ENCODE data around the gene SLC26A6. TPM values are rescaled to one million over a fixed set of nuclear protein-coding genes. Genes with fewer than 3 reads are reported as not detected.

SLC26A6 gene

DNA sequence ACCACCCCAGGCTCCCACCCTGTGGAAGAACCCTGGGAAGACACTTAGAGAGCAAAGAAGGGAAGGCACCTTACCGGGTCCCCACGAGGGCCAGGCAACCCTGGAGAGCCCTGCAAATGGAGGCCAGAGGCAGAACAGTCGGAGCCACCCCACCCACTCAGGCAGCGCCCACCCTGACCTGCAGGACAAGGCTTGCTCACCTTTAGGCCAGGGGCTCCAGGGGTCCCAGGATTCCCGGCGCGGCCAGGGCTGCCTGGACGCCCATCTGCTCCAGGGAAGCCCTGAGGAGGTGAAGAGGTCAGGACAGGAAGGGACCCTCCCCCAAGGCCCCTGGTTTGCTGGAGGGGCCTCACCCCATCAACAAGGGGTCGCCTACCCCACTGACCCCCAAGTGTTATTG lies 50.4 kb downstream of the SLC26A6 start:
- TF ChIP-seq, protein P1, sequence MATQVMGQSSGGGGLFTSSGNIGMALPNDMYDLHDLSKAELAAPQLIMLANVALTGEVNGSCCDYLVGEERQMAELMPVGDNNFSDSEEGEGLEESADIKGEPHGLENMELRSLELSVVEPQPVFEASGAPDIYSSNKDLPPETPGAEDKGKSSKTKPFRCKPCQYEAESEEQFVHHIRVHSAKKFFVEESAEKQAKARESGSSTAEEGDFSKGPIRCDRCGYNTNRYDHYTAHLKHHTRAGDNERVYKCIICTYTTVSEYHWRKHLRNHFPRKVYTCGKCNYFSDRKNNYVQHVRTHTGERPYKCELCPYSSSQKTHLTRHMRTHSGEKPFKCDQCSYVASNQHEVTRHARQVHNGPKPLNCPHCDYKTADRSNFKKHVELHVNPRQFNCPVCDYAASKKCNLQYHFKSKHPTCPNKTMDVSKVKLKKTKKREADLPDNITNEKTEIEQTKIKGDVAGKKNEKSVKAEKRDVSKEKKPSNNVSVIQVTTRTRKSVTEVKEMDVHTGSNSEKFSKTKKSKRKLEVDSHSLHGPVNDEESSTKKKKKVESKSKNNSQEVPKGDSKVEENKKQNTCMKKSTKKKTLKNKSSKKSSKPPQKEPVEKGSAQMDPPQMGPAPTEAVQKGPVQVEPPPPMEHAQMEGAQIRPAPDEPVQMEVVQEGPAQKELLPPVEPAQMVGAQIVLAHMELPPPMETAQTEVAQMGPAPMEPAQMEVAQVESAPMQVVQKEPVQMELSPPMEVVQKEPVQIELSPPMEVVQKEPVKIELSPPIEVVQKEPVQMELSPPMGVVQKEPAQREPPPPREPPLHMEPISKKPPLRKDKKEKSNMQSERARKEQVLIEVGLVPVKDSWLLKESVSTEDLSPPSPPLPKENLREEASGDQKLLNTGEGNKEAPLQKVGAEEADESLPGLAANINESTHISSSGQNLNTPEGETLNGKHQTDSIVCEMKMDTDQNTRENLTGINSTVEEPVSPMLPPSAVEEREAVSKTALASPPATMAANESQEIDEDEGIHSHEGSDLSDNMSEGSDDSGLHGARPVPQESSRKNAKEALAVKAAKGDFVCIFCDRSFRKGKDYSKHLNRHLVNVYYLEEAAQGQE (IDR thresholded peaks at IDR 0.05; ENCODE audit: insufficient replicate concordance, low read depth): no peak
- Histone ChIP-seq H3K27me3 (ENCODE audit: insufficient read depth, poor library complexity, severe bottlenecking) (peaks cover 4% of the 10 kb centered on the region), H3K27ac (replicated peaks) (no peak overlapping the region), H3K4me3 (replicated peaks; ENCODE audit: insufficient read depth, low read length) (no peak overlapping the region)
- DNase-seq (ENCODE audit: low read depth in 1 of 2, low spot score in 1 of 2): no peak

DNA sequence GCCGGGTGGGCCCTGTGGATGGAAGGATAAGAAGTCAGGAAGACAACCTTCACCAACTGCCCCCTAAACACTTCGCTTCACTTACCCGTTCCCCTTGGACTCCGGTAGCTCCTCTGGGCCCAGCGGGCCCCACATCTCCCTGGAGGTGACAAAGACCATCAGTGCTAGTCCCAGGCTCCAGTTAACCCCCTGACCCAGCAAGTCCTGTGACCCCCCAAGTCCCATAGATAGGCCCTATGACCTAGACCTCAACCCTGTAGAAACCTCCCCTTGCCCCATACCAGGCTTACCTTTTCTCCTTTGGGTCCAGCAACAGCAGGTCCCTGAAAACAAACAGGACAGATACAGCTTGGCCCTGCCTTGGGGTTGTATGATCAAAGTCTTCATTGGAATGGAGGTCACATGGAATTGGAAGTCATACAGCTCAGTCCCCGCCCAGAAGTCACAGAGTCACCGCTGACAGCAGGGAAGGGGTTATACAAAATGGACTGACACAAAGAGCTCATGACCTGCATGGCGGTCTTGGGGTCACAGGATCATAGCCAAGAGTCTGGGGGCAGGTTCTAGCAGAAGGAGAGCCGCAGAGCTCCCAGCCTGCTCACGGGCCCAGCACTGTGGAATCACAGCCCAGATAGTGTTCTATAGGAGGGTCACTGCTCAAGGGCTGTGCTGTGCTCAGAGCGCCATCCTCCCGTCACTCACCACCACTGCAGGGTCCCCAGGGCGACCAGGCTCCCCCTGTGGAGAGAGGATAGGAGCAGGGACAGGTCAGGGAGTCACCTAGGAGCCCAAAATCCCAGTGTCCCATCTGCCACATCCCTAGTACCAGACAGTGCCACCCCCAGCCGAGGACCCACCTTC lies 53.4 kb downstream of the SLC26A6 start:
- TF ChIP-seq, protein P1 (IDR thresholded peaks at IDR 0.05; ENCODE audit: insufficient replicate concordance, low read depth): no peak
- TF ChIP-seq GABPA (IDR thresholded peaks at IDR 0.05; ENCODE audit: low read depth): no peak
- no peak for TF ChIP-seq POLR2AphosphoS5 (IDR thresholded peaks at IDR 0.05; ENCODE audit: low read depth)
- Histone ChIP-seq H3K27ac (replicated peaks) (no peak overlapping the region), H3K27me3 (ENCODE audit: insufficient read depth, poor library complexity, severe bottlenecking) (no peaks in the 10 kb centered on the region), H3K4me3 (replicated peaks; ENCODE audit: insufficient read depth, low read length) (no peak overlapping the region)
- no peak for DNase-seq (ENCODE audit: low read depth in 1 of 2, low spot score in 1 of 2)

- Histone ChIP-seq H3K27ac (replicated peaks) (no peak overlapping the region), H3K27me3 (ENCODE audit: insufficient read depth, poor library complexity, severe bottlenecking) (no peaks in the 10 kb centered on the region), H3K4me3 (replicated peaks; ENCODE audit: insufficient read depth, low read length) (no peak overlapping the region)
- DNase-seq (ENCODE audit: low read depth in 1 of 2, low spot score in 1 of 2): no peak
- TF ChIP-seq SPI1 (IDR thresholded peaks at IDR 0.05; ENCODE audit: borderline replicate concordance, low read depth) (no peak), GABPA (IDR thresholded peaks at IDR 0.05; ENCODE audit: low read depth) (no peak), POLR2AphosphoS5 (IDR thresholded peaks at IDR 0.05; ENCODE audit: low read depth) (no peak), CTCF (IDR thresholded peaks at IDR 0.05; ENCODE audit: insufficient read depth, low read length) (no peak)
- TF ChIP-seq, protein P1 (IDR thresholded peaks at IDR 0.05; ENCODE audit: insufficient replicate concordance, low read depth): no peak
These were observed 58.6 kb downstream of the SLC26A6 start for GRCh38 chr3:48576647-48577046.

Small RNAs within 50 kb of the gene (microRNA-seq; reads per million reads assigned to microRNA genes)
- gene MIR4793: not detected
- gene MIR711: not detected
